T-cell (primary cell): Measurements from ENCODE around the gene ATP1A2. TPM values are rescaled to one million over a fixed set of nuclear protein-coding genes. Genes with fewer than 3 reads are reported as not detected.

Source experiments
- ATAC-seq, 4 experiments: fragments of 200-7000 bp in 3 of 4; fragments of 150-1000 bp in 1 of 4; cut with Tn5 transposase; replicated peaks in 1 of 4; 1 replicate in 3 of 4; 2 replicates in 1 of 4; pipeline ENCODE4 v1.10.0; 2021; ENCODE audit warnings: moderate library complexity in 3 of 4, mild to moderate bottlenecking in 2 of 4, moderate number of reproducible peaks in 1 of 4
- CTCF ChIA-PET, 2 donors: fragments of 300-600 bp; sonication (Branson Sonifier 250); formaldehyde crosslinking; loops; one replicate each; lab custom pipeline; 2022; ENCODE audit warnings: antibody characterized with exemption in 2 of 2; lab: Charles Lee
- POLR2A ChIA-PET, 2 donors: fragments of 300-600 bp; sonication (Branson Sonifier 250); formaldehyde crosslinking; loops; one replicate each; lab custom pipeline; 2022; ENCODE audit warnings: antibody characterized with exemption in 2 of 2; lab: Charles Lee
- DNase-seq, 35 experiments: peaks; one replicate each; pipeline versions ENCODE4 v3.0.0 to v3.0.0-alpha.2; 2013 to 2023
- H3K27ac ChIP-seq: one replicate; pipeline ENCODE4 v1.5.1; 2013; ENCODE audit warnings: low read length
- H3K27me3 ChIP-seq, 2 experiments: replicated peaks in 1 of 2; 1 replicate in 1 of 2; 2 replicates in 1 of 2; pipeline versions ENCODE4 v1.6.1 to v1.7.0; 2013; ENCODE audit warnings: low read length in 1 of 2, mixed read lengths in 1 of 2; ENCODE audit not compliant: control insufficient read depth in 2 of 2, insufficient read depth in 2 of 2; ENCODE audit errors: extremely low read depth in 1 of 2
- H3K36me3 ChIP-seq, 2 donors: 1 replicate in 1 of 2; 2 replicates in 1 of 2; pipeline versions ENCODE4 v1.6.1 to v1.7.0; 2013; ENCODE audit warnings: low read length in 1 of 2; ENCODE audit not compliant: control insufficient read depth in 2 of 2, insufficient read depth in 1 of 2; ENCODE audit errors: extremely low read depth in 1 of 2
- H3K4me1 ChIP-seq, 2 experiments: 1 replicate in 1 of 2; 2 replicates in 1 of 2; pipeline versions ENCODE4 v1.6.1 to v1.7.0; 2013; ENCODE audit warnings: low read length in 2 of 2, mixed read lengths in 1 of 2; ENCODE audit not compliant: insufficient read depth in 2 of 2, control insufficient read depth in 1 of 2; ENCODE audit errors: extremely low read depth in 1 of 2
- H3K4me3 ChIP-seq, 2 donors: 1 replicate in 1 of 2; 2 replicates in 1 of 2; pipeline versions ENCODE4 v1.5.1 to v1.7.0; 2013; ENCODE audit warnings: mild to moderate bottlenecking in 2 of 2, low read length in 1 of 2, moderate library complexity in 1 of 2; ENCODE audit not compliant: control insufficient read depth in 1 of 2; ENCODE audit errors: extremely low read depth in 1 of 2
- H3K9me3 ChIP-seq: 2 replicates; pipeline ENCODE4 v1.7.0; 2013
- H3K27ac Mint-ChIP-seq, 2 donors: one replicate each; pipeline ENCODE4 v1.8.0; 2020 to 2021; ENCODE audit warnings: mild to moderate bottlenecking in 2 of 2, mixed read lengths in 2 of 2
- H3K27me3 Mint-ChIP-seq, 2 donors: one replicate each; pipeline ENCODE4 v1.8.0; 2021 to 2022; ENCODE audit warnings: mixed read lengths in 2 of 2
- H3K36me3 Mint-ChIP-seq: one replicate; pipeline ENCODE4 v1.8.0; 2021; ENCODE audit warnings: mixed read lengths
- H3K4me1 Mint-ChIP-seq, 3 donors: one replicate each; pipeline ENCODE4 v1.8.0; 2020 to 2022; ENCODE audit warnings: mixed read lengths in 3 of 3, mild to moderate bottlenecking in 1 of 3
- H3K4me3 Mint-ChIP-seq, 3 donors: one replicate each; pipeline ENCODE4 v1.8.0; 2020 to 2022; ENCODE audit warnings: mild to moderate bottlenecking in 3 of 3, mixed read lengths in 3 of 3, moderate library complexity in 3 of 3
- H3K9me3 Mint-ChIP-seq, 3 donors: one replicate each; pipeline ENCODE4 v1.8.0; 2020 to 2022; ENCODE audit warnings: mixed read lengths in 3 of 3
- WGBS: methylation state at CpG from one replicate; pipeline ENCODE4 v1.1.5; 2013; ENCODE audit warnings: missing lambda C conversion rate; ENCODE audit not compliant: insufficient coverage; 5-methylcytosine and 5-hydroxymethylcytosine counted together
- total RNA-seq, 35 experiments: library from RNA in 6 of 35; stranded (reverse) in 6 of 35; fragments of 120-200 nt in 1 of 35; gene quantifications; one replicate each; pipeline versions ENCODE4 v1.2.1 to v1.2.4 and lab custom pipeline; 2013 to 2026

The ATP1A2 gene
- total RNA-seq, 5 donors from 2014 or later (not counting 1 experiment from before 2014, with no cell fraction given), result 0.10 to 0.26 TPM; not detected in 3

DNA sequence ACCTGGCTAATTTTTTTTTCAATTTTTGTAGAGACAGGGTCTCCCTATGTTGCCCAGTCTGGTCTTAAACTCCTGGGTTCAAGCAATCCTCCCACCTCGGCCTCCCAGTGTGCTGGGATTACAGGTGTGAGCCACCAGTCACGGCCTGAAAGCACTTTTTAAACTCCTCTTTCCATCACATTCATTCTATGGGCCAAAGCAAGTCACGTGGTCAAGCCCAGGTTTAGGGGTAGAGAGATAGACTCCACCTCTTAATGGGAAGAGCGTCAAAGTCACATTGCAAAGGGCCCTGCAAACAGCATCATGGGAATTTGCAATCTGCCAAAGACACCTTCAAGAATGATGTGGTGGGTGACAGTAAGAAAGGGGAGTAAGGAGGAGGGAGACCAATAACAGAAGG is 43.0 kb downstream of the ATP1A2 start:
- Mint-ChIP-seq H3K27ac (no peak overlapping the region), H3K36me3 (no peaks in the 10 kb centered on the region), H3K4me1 (no peaks in the 10 kb centered on the region), H3K4me3 (no peak overlapping the region), H3K9me3 (no peaks in the 10 kb centered on the region), H3K27me3 (peaks cover 5% of the 10 kb centered on the region in 2 donors)
- CTCF ChIA-PET, result interaction anchor here in 1 of 2 donors (0.6 kb wide), 1 partner anchor 84 kb away, joined by 3 read pairs; no protein-coding TSS in a partner anchor
- DNase-seq, result no peak
- ATAC-seq, result no peak
- POLR2A ChIA-PET, result no interaction called here
- H3K9me3 ChIP-seq, result no peaks in the 10 kb centered on the region
- no peaks in the 10 kb centered on the region for H3K4me1 ChIP-seq
- no peak overlapping the region for H3K4me3 ChIP-seq
- H3K36me3 ChIP-seq, result no peaks in the 10 kb centered on the region
- H3K27ac ChIP-seq, result no peak overlapping the region
- peaks cover 0 to 4% of the 10 kb centered on the region in 2 experiments for H3K27me3 ChIP-seq
- WGBS, result no CpG with 5 or more reads among the region's 4 CpGs

DNA sequence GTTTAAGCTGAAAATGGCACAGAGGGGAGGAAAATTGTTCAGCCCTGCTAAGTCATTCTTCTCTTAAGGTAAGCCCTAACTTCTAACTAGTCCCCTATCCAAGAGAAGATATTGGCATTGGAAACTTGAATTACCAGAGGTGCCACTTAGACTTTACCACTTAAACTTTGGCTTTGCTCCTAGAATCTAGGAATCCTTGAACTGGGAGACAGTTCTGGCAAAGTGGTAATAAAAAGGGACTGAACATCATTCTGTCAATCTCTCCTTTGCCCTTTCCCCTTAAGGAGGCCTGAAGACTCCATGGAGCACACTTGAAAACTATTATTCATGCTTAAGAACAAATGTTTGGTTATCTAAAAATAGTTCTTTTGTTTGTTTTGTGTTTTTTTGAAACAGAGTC is 44.3 kb downstream of the ATP1A2 start:
- ATAC-seq, result no peak
- H3K9me3 Mint-ChIP-seq, result no peaks in the 10 kb centered on the region
- Histone ChIP-seq H3K27ac (no peak overlapping the region), H3K27me3 (peaks cover 0 to 4% of the 10 kb centered on the region in 2 experiments), H3K9me3 (no peaks in the 10 kb centered on the region), H3K36me3 (no peaks in the 10 kb centered on the region), H3K4me1 (no peaks in the 10 kb centered on the region), H3K4me3 (no peak overlapping the region)
- H3K27ac Mint-ChIP-seq, result no peak overlapping the region
- peaks cover 14 to 15% of the 10 kb centered on the region in 2 donors for H3K27me3 Mint-ChIP-seq
- H3K36me3 Mint-ChIP-seq, result no peaks in the 10 kb centered on the region
- ChIA-PET POLR2A (no interaction called here), CTCF (no interaction called here)
- no peaks in the 10 kb centered on the region for H3K4me1 Mint-ChIP-seq
- H3K4me3 Mint-ChIP-seq, result no peak overlapping the region
- no peak for DNase-seq

DNA sequence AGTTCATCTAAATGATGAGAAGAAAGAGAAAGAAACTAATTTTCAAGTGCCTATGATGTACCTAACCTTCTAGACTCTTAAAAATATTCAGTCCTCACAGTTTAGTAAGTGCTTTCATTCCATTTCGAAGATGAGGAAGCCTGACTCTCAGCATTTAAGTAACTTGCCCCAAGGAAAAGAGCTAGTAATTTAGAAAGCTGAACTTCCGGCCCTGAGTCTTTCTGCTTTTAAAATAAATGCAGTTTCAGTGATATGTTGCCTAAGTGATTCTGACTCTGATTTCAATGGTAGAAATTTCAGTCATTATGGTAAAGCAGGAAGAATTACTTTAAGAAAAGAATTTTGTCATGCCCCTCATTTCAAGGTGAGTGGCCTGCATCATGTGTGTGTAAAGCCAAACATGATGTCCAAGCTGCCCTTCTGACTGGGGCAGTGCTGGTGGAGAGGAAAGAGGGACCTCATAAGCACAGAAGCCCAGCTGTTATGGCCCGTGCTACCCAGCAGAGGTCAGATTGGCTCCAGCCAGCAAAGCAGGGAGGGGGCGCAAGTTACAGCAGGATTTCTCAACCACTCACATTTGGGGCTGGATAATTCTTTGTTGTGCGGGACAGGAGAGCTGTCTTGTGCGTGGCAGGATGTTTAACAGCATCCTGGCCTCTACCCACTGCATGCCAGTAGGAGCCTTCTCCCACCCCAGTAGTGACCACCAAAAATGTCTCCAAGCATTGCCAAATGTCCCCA is 46.6 kb downstream of the ATP1A2 start:
- Histone ChIP-seq H3K27me3 (peaks cover 0 to 13% of the 10 kb centered on the region in 2 experiments), H3K4me1 (no peaks in the 10 kb centered on the region), H3K9me3 (no peaks in the 10 kb centered on the region), H3K4me3 (no peak overlapping the region), H3K36me3 (no peaks in the 10 kb centered on the region), H3K27ac (no peak overlapping the region)
- Mint-ChIP-seq H3K27me3 (peaks cover 21 to 28% of the 10 kb centered on the region in 2 donors), H3K9me3 (no peaks in the 10 kb centered on the region), H3K4me3 (no peak overlapping the region), H3K36me3 (no peaks in the 10 kb centered on the region), H3K27ac (no peak overlapping the region), H3K4me1 (no peaks in the 10 kb centered on the region)
- CTCF ChIA-PET, result interaction anchor here in 1 of 2 donors (0.6 kb wide), 1 partner anchor 80 kb away, joined by 3 read pairs; no protein-coding TSS in a partner anchor
- DNase-seq, result no peak
- POLR2A ChIA-PET, result no interaction called here
- 50% methylated on average over 1 of the region's 6 CpGs for WGBS
- ATAC-seq, result no peak

DNA sequence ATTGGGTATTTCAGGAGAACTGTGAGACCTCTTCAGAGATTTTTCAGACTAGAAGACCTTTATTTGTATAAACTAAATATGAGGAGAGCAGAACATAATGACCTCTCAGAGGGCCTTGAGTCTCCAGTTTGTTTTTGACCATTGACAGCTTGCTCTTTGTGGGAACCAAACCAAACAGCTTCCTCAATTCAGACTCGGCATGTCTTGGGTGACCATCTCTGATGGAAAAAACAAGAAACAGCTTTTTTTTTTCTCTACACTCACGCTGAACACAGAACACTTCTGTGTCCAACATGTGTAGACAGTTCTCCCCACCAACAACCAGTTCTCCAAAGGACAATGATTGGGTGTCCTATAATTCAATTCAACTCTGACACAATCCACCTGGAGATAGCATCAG is 47.4 kb downstream of the ATP1A2 start:
- H3K4me3 ChIP-seq, result no peak overlapping the region
- no peak overlapping the region for H3K27ac ChIP-seq
- H3K4me1 ChIP-seq, result no peaks in the 10 kb centered on the region
- no peak overlapping the region for H3K27ac Mint-ChIP-seq
- no peaks in the 10 kb centered on the region for H3K4me1 Mint-ChIP-seq
- peaks cover 0 to 15% of the 10 kb centered on the region in 2 experiments for H3K27me3 ChIP-seq
- H3K9me3 Mint-ChIP-seq, result no peaks in the 10 kb centered on the region
- no peaks in the 10 kb centered on the region for H3K36me3 Mint-ChIP-seq
- POLR2A ChIA-PET, result interaction anchor here in 1 of 2 donors (0.6 kb wide), 1 partner anchor 463 kb away, joined by 3 read pairs; no protein-coding TSS in a partner anchor
- ATAC-seq, result no peak
- WGBS, result 69% methylated on average over 2 of the region's 2 CpGs
- no peaks in the 10 kb centered on the region for H3K9me3 ChIP-seq
- CTCF ChIA-PET, result interaction anchor here in 1 of 2 donors (0.6 kb wide), 1 partner anchor 79 kb away, joined by 3 read pairs; no protein-coding TSS in a partner anchor
- DNase-seq, result no peak
- no peaks in the 10 kb centered on the region for H3K36me3 ChIP-seq
- H3K4me3 Mint-ChIP-seq, result no peak overlapping the region
- H3K27me3 Mint-ChIP-seq, result peaks cover 23 to 28% of the 10 kb centered on the region in 2 donors

DNA sequence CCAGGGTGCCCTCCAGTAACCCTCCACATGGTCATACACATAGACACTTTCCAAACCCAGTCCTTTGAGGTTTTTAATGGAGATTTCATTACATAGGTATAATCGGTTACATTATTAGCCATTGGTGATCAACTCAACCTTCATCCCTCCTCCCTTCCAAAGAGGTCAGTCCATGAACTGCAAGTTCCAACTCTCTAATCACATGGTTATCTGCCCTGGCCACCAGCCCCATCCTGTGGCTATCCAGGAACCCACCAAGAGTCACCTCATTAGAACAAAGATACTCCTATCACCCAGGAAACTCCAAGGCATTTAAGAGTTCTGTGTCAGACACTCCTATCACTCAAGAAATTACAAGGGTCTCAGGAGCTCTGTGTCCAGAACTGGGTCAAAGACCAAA is 48.1 kb downstream of the ATP1A2 start:
- no peaks in the 10 kb centered on the region for H3K9me3 Mint-ChIP-seq
- Histone ChIP-seq H3K36me3 (no peaks in the 10 kb centered on the region), H3K4me1 (no peaks in the 10 kb centered on the region), H3K9me3 (no peaks in the 10 kb centered on the region), H3K27me3 (peaks cover 0 to 16% of the 10 kb centered on the region in 2 experiments), H3K27ac (no peak overlapping the region), H3K4me3 (no peak overlapping the region)
- peaks cover 21 to 28% of the 10 kb centered on the region in 2 donors for H3K27me3 Mint-ChIP-seq
- no peaks in the 10 kb centered on the region for H3K36me3 Mint-ChIP-seq
- WGBS, result no CpG with 5 or more reads among the region's 1 CpG
- no peaks in the 10 kb centered on the region for H3K4me1 Mint-ChIP-seq
- no peak overlapping the region for H3K27ac Mint-ChIP-seq
- CTCF ChIA-PET, result no interaction called here
- ATAC-seq (no peak), DNase-seq (no peak)
- H3K4me3 Mint-ChIP-seq, result no peak overlapping the region
- POLR2A ChIA-PET, result interaction anchor here in 1 of 2 donors (0.6 kb wide), 1 partner anchor 463 kb away, joined by 3 read pairs; no protein-coding TSS in a partner anchor

DNA sequence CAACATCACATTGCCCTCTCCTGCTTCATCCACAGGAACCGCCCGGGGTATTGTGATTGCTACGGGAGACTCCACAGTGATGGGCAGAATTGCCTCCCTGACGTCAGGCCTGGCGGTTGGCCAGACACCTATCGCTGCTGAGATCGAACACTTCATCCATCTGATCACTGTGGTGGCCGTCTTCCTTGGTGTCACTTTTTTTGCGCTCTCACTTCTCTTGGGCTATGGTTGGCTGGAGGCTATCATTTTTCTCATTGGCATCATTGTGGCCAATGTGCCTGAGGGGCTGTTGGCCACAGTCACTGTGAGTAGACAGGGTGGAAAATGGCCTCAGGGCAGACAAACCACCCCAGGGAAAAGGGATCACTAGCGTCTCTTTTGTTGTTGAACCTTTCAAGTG is 48.6 kb downstream of the ATP1A2 start:
- Mint-ChIP-seq H3K36me3 (no peaks in the 10 kb centered on the region), H3K27me3 (peaks cover 19 to 28% of the 10 kb centered on the region in 2 donors), H3K9me3 (no peaks in the 10 kb centered on the region), H3K4me1 (peaks cover under 1 to 3% (median 3%) of the 10 kb centered on the region in 3 donors), H3K4me3 (no peak overlapping the region), H3K27ac (no peak overlapping the region)
- POLR2A ChIA-PET, result no interaction called here
- Histone ChIP-seq H3K4me1 (no peaks in the 10 kb centered on the region), H3K27me3 (peaks cover 0 to 20% of the 10 kb centered on the region in 2 experiments), H3K27ac (no peak overlapping the region), H3K36me3 (no peaks in the 10 kb centered on the region), H3K4me3 (no peak overlapping the region), H3K9me3 (no peaks in the 10 kb centered on the region)
- CTCF ChIA-PET, result no interaction called here
- no peak for ATAC-seq
- no peak for DNase-seq
- WGBS, result 83% methylated on average over 7 of the region's 10 CpGs
